Colonic mucosa (tissue), 4 donors: ENCODE data around the gene TACC2. TPM values are rescaled to one million over a fixed set of nuclear protein-coding genes. Genes with fewer than 3 reads are reported as not detected.

ENCODE experiments used
- DNase-seq: peaks from one replicate; pipeline ENCODE4 v3.0.0-alpha.2; 2020
- H3K27ac ChIP-seq: fragments of 200-600 bp; one replicate; pipeline ENCODE4 v1.8.0; 2021
- H3K27me3 ChIP-seq: fragments of 200-600 bp; one replicate; pipeline ENCODE4 v1.8.0; 2021
- H3K36me3 ChIP-seq: fragments of 200-600 bp; one replicate; pipeline ENCODE4 v1.8.0; 2021
- H3K4me1 ChIP-seq: fragments of 200-600 bp; one replicate; pipeline ENCODE4 v1.8.0; 2021; ENCODE audit warnings: mild to moderate bottlenecking
- H3K4me3 ChIP-seq: fragments of 200-600 bp; one replicate; pipeline ENCODE4 v1.8.0; 2021
- H3K9ac ChIP-seq, 2 donors: one replicate each; pipeline ENCODE4 v1.7.0; 2013; ENCODE audit warnings: control low read depth in 2 of 2, low read depth in 2 of 2, low read length in 2 of 2
- H3K9me3 ChIP-seq: fragments of 200-600 bp; one replicate; pipeline ENCODE4 v1.8.0; 2021
- intact Hi-C: fragments of 100-400 bp; cut with DNase I; formaldehyde crosslinking; loops from one replicate; pipeline ENCODE4 v1.14.1; 2022
- total RNA-seq, 2 donors: library from RNA; stranded (reverse); fragmentation: NEBNext Ultra II Directional in 1 of 2; extraction: Animal tissue kit (Norgen Biotek cat#: 25700) in 1 of 2; gene quantifications; one replicate each; pipeline ENCODE4 v1.2.1, GENCODE V29; 2021
- TF ChIP-seq, protein P1 (sequence below): fragments of 200-600 bp; IDR thresholded peaks from one replicate; pipeline ENCODE4 v1.8.0; 2022; ENCODE audit warnings: antibody characterized with exemption, mild to moderate bottlenecking
- donor health status: healthy.
- donor health status: DM: no; HTN: no; CAD: no.
- donor health status: DM: no; HTN: no; CAD: no.

TACC2 gene
- total RNA-seq, 2 donors from 2014 or later, result 90.0 to 93.2 TPM

DNA sequence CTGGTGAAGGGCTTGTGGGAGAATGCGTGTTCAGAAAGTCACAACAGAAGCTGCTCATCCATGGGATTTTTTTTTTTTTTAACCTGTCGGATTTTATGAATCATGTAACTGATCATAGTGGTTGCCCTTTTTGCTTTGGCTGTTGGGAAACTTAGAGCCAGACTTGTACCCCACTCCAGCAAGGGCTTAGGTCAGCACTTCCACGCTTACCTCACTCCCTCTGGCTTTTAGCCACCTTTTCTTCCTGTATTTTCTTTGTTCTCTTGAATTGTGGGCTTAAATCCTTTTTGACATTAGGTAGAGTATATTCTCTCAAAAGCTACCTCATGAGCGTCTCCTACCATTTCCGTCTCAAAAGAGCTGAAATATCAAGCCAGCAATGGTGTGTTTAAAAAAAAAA lies 168.5 kb downstream of the TACC2 start:
- intact Hi-C loops, result no loop called here
- Histone ChIP-seq H3K27me3 (no peaks in the 10 kb centered on the region), H3K4me3 (no peak overlapping the region), H3K27ac (no peak overlapping the region), H3K4me1 (no peaks in the 10 kb centered on the region), H3K36me3 (no peaks in the 10 kb centered on the region), H3K9ac (no peak overlapping the region), H3K9me3 (no peaks in the 10 kb centered on the region)
- DNase-seq, result no peak
- TF ChIP-seq, protein P1, sequence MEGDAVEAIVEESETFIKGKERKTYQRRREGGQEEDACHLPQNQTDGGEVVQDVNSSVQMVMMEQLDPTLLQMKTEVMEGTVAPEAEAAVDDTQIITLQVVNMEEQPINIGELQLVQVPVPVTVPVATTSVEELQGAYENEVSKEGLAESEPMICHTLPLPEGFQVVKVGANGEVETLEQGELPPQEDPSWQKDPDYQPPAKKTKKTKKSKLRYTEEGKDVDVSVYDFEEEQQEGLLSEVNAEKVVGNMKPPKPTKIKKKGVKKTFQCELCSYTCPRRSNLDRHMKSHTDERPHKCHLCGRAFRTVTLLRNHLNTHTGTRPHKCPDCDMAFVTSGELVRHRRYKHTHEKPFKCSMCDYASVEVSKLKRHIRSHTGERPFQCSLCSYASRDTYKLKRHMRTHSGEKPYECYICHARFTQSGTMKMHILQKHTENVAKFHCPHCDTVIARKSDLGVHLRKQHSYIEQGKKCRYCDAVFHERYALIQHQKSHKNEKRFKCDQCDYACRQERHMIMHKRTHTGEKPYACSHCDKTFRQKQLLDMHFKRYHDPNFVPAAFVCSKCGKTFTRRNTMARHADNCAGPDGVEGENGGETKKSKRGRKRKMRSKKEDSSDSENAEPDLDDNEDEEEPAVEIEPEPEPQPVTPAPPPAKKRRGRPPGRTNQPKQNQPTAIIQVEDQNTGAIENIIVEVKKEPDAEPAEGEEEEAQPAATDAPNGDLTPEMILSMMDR, result no peak

DNA sequence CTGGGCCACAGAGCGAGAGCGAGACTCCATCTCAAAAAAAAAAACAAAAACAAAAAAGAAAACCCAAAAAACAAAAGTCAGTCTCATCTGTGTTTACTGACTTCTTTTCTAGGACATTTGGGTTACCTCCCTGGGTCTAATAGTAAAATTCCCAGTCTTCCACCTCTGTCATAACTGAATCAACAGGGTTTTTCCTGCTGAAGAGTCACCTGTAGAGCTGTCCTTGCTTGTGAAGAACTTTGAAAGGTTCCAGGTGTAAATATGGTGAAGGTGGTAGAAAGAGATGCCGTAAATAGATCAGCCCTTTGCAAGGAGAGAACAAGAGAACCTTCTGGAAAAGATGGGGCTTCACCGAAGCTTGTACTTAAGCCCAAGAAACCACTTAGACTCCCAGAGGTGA lies 169.4 kb downstream of the TACC2 start:
- intact Hi-C loops, result no loop called here
- TF ChIP-seq, protein P1, result no peak
- Histone ChIP-seq H3K27ac (no peak overlapping the region), H3K4me3 (no peak overlapping the region), H3K9me3 (no peaks in the 10 kb centered on the region), H3K27me3 (no peaks in the 10 kb centered on the region), H3K36me3 (no peaks in the 10 kb centered on the region), H3K4me1 (no peaks in the 10 kb centered on the region), H3K9ac (no peak overlapping the region)
- DNase-seq, result no peak

DNA sequence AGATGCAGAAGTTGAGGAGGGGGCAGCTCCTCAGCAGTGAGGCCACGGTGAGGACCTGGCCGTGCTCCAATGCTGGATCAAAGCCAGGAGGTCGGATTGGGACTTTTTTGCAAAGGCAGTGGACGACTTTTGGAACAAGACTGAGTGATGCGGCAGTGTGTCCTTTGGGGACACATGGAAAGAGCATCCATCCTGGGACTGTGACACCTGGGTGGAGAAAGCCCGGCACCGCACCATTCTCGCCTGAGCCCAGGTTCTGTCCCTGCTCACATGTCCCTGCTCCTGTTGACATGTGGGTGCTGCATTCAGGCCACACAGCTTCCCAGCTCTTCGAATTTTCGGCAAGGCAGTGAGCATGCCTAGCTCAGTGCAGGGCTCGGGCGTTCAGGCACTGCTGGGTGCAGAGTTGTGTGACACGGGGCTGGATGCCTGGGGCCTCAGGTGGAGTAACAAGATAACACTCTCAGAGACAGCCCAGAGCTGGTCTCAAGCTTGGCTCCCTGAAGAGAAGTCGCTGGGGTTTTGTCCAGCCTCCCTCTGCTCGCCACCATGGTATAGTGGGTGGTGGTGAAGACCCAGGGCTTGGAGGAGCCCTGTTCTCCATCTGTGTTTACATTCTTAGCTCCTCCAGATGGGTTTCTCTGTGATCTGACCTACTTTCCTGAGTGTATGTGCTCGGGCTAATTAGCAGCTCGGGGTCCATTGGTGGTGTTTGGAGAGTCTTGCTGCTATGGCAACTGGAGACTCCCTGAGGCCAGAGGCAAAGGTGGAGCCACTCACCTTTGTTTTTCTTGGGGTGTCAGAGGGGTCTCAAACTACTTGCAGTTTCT lies 170.4 kb downstream of the TACC2 start:
- Histone ChIP-seq H3K4me1 (no peaks in the 10 kb centered on the region), H3K36me3 (no peaks in the 10 kb centered on the region), H3K4me3 (no peak overlapping the region), H3K27ac (no peak overlapping the region), H3K27me3 (no peaks in the 10 kb centered on the region), H3K9ac (no peak overlapping the region), H3K9me3 (no peaks in the 10 kb centered on the region)
- intact Hi-C loops, result no loop called here
- TF ChIP-seq, protein P1, result no peak
- no peak for DNase-seq

DNA sequence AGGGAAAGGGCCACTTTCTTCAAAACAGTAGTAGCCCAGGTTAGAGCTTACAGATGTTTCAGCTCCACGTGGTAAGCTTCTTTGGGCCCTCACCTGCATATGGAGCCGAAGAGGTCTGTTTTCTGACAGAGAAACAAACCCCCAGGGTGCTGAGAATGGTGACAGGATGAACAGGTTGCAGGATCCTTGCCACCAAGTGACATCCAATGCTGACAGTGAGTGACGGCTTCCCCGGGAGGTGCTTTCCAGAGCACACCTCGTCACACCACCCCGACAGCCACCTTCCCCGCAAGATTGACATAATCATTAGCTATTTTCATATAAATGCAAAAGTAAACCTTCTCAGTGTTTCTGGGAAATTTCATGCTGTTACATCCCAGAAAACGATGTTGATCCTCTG lies 172.8 kb downstream of the TACC2 start:
- Histone ChIP-seq H3K27me3 (no peaks in the 10 kb centered on the region), H3K4me1 (peaks cover 4% of the 10 kb centered on the region), H3K9ac (no peak overlapping the region), H3K9me3 (no peaks in the 10 kb centered on the region), H3K27ac (no peak overlapping the region), H3K36me3 (no peaks in the 10 kb centered on the region), H3K4me3 (no peak overlapping the region)
- intact Hi-C loops, result no loop called here
- DNase-seq, result no peak
- TF ChIP-seq, protein P1, result no peak

DNA sequence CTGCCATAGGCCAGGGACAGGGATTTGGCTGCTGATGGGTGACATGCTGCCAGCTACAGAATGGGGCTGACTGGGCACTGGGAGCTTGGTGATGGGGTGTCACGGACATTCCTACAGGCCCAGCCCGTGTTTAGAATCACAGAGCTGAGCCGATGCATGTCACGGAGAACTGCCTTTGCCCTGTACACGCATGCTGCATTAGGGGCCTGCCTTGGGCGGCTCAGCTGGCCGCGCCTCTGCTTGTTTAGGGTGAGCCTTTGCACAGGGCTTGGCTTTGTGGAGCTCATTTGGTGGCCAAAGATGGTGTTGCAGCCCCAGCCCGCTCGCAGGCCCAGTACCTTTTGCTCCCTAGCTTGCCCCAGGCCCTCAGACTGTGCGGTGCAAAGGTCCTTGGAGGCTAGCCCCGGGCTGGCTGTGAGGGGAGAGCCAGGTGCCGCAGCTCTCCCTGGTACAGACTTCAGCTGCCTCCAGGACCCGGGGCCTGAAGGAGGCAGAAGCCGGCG lies 173.8 kb downstream of the TACC2 start:
- no peak for DNase-seq
- Histone ChIP-seq H3K9ac (peak overlapping the region in 1 of 2 donors; percentile 43), H3K27me3 (no peaks in the 10 kb centered on the region), H3K36me3 (no peaks in the 10 kb centered on the region), H3K9me3 (no peaks in the 10 kb centered on the region), H3K27ac (no peak overlapping the region), H3K4me1 (peaks cover 4% of the 10 kb centered on the region), H3K4me3 (no peak overlapping the region)
- intact Hi-C loops, result no loop called here
- TF ChIP-seq, protein P1, result no peak
